LNCaP clone FGC (cell line): Measurements from ENCODE around the gene CACNG7.
A peak's percentile ranks its signal among the peaks of the same experiment; 100 is the strongest.

Experiments used
- DNase-seq: peaks from one replicate; pipeline ENCODE4 v3.0.0-alpha.2; 2011; ENCODE audit warnings: low read depth
- H3K4me3 ChIP-seq: 2 replicates; pipeline ENCODE4 v1.5.1; 2011; ENCODE audit warnings: mild to moderate bottlenecking, low read depth, low read length, control low read depth
- TF ChIP-seq, protein P1 (sequence below): IDR thresholded peaks from 2 replicates; pipeline ENCODE4 v1.5.1; 2012; ENCODE audit warnings: mild to moderate bottlenecking; ENCODE audit not compliant: control insufficient read depth, insufficient read depth; ENCODE audit errors: extremely low read depth

CACNG7 gene

DNA sequence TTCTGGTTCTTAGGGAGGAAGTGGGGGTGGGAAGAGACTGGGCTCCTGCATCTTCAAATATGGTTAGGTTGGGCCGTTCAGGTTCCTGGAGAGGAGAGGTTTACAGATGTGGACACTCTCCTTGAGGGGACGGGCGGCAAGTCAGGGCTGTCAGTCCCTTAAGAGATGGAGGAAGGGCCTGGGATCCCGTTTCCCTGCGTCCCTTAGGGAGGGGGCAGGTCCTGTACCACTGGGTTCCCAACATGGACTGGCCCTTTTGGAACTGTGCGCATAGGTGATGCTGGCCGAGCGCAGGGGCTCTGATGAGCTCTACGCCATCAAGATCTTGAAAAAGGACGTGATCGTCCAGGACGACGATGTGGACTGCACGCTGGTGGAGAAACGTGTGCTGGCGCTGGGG lies 10.9 kb upstream of the CACNG7 start:
- no peak for DNase-seq
- no peak overlapping the region for H3K4me3 ChIP-seq
- TF ChIP-seq, protein P1, sequence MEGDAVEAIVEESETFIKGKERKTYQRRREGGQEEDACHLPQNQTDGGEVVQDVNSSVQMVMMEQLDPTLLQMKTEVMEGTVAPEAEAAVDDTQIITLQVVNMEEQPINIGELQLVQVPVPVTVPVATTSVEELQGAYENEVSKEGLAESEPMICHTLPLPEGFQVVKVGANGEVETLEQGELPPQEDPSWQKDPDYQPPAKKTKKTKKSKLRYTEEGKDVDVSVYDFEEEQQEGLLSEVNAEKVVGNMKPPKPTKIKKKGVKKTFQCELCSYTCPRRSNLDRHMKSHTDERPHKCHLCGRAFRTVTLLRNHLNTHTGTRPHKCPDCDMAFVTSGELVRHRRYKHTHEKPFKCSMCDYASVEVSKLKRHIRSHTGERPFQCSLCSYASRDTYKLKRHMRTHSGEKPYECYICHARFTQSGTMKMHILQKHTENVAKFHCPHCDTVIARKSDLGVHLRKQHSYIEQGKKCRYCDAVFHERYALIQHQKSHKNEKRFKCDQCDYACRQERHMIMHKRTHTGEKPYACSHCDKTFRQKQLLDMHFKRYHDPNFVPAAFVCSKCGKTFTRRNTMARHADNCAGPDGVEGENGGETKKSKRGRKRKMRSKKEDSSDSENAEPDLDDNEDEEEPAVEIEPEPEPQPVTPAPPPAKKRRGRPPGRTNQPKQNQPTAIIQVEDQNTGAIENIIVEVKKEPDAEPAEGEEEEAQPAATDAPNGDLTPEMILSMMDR: no peak

GRCh38 chr19:53898636-53899341 lies 10.3 kb upstream of the CACNG7 start:
- H3K4me3 ChIP-seq: no peak overlapping the region
- TF ChIP-seq, protein P1: no peak
- no peak for DNase-seq

DNA sequence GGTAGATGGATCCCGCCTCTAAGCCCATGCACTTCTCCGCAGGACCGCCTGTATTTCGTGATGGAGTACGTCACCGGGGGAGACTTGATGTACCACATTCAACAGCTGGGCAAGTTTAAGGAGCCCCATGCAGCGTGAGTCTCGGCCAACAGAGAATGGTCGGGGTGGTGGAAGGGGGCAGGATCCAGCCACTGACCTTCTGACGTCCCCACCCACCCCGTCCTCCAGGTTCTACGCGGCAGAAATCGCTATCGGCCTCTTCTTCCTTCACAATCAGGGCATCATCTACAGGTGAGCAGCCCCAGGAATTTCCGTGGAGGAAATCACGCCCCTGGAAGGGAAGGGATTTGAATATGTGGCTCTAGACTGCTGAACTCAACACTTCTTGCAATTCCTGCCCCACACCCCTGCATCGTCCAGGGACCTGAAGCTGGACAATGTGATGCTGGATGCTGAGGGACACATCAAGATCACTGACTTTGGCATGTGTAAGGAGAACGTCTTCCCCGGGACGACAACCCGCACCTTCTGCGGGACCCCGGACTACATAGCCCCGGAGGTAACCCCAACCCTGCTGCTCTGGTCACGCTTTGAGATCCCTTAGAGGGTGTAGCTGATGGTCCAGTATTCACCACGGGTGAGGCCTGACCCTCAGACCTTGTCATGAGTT lies 8.8 kb upstream of the CACNG7 start:
- TF ChIP-seq, protein P1: no peak

GRCh38 chr19:53903055-53903680 lies 5.9 kb upstream of the CACNG7 start:
- TF ChIP-seq, protein P1: no peak
- peak; percentile 59 for DNase-seq
- H3K4me3 ChIP-seq: no peak overlapping the region

More for the DNA sequence above, 8.8 kb upstream of the CACNG7 start:
- DNase-seq: no peak
- no peak overlapping the region for H3K4me3 ChIP-seq

DNA sequence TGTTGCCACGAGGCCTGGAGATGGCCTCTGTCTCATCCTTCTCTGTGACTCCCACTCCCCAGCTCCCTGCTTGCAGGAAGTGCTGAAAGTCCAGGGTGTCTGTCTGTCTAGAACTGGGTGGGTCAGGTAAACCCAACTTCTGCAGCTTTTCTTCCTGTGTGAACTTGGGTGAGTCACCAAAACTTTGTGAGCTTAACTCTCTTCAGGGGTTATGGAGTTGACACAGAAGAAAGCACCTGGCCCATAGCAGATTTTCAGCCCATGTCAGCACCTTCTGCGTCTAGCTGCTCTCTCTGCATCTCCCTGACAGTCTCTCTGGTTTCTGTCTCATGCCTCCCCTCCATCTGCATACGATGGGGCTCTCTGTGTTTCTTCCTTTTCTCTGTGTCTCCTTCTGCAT lies 4.2 kb upstream of the CACNG7 start:
- DNase-seq: no peak
- H3K4me3 ChIP-seq: no peak overlapping the region
- TF ChIP-seq, protein P1: no peak

GRCh38 chr19:53905787-53906186 lies 3.3 kb upstream of the CACNG7 start:
- TF ChIP-seq, protein P1: no peak
- DNase-seq: no peak
- no peak overlapping the region for H3K4me3 ChIP-seq
